GM18951 (cell line): ENCODE measurements around the gene LGR4.

Experiments used
- POLR2A ChIP-seq: IDR thresholded peaks from 4 replicates; pipeline ENCODE4 v1.6.1; 2011; ENCODE audit warnings: mild to moderate bottlenecking; ENCODE audit not compliant: insufficient read length, insufficient read depth; ENCODE audit errors: extremely low read depth
- in situ Hi-C: fragments of 300-500 bp; cut with MboI; formaldehyde crosslinking; loops from one replicate; pipeline ENCODE4 v1.12.0; 2022; ENCODE audit warnings: low sequenced_read_pairs, mixed read lengths, inconsistent platforms; ENCODE audit not compliant: unreplicated experiment

LGR4 gene

DNA sequence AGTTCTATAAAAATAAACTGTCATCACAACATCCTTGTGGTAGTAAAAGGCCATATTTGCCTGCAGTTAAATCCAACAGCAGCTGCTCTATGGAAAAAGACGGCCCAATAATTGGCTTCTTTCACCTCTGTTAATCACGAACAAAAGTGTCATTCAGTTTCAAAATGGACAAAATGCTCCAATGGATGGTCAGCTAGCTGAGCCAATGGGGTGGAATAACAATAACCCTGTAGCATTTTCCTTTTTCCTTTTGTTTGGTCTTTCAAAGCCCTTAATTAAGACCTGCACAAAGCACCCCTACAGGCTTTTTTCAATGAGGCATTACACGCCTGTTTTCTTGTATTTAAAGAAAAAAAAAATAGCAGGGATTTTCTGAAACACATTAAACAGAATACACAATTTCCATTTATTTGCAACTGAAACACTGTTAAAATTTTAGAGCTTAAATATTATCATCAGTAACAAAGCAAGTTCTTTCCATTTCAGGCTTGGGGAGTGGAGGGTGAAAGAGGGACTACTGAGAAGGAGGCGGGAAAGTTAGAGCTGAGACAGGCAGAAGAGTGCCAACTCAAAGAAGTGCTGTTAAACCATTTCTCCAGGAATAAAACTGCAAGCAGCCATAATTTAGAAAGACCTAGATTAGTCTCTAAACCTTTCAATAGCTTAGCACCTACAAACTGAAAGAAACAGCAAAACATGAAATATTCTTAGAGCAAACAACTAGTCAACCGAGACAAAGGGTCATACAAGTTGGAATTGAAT, 28.7 kb downstream of the LGR4 start:
- no peak for TF ChIP-seq POLR2A

DNA sequence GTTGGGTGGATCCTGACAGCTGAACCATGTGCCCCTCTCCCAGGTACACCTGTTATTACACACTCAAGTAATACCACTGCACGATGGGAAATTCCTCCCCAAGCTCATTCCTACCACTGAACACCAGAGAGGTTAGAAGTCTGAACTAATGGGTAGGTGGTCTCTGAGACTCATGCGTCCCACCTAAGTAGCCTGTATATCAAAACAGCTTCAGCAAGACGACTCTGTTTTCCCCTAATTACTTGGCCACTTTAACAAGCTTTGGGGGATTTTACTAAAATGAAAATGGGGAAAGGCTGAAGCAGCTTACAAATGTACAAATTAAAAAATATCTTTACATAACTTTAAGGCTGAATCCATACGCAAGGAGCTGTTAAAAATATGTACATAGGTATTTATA, 29.4 kb downstream of the LGR4 start:
- no peak for TF ChIP-seq POLR2A
- in situ Hi-C loops, result no loop called here

More for the DNA sequence above, 28.7 kb downstream of the LGR4 start:
- in situ Hi-C loops, result no loop called here

DNA sequence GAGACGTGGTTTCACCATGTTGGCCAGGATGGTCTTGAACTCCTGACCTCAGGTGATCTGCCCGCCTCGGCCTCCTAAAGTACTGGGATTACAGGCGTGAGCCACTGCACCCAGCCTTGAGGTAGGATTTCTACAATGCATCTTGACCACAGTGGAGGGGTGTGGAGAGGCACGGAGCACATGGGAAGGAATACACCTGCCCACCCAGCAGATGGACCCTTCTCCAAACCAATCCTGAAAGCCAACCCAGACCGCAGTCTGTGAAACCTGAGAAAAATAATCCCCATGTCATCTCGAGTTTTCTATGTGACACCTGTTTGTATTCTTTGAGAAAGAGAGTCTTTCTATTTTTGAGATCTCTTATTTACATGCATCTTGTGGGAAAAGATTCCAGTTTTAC, 32.5 kb downstream of the LGR4 start:
- TF ChIP-seq POLR2A, result no peak

DNA sequence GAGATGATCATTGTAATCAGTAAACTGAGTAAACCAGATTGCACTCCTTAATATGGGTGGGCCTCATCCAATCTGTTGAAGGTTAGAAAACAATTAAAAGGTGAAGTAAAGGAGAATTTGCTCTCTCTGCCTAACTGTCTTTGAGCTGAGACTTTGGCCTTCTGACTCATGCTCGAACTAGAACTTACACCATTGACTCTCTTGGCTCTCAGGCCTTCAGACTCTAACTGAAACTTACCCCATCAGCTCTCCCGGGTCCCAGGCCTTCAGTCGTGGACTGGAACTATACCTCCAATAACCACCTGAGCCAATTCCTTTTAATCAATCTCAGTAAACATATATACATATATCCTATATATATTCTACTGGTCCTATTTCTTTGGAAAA, 34.0 kb downstream of the LGR4 start:
- TF ChIP-seq POLR2A, result no peak
- in situ Hi-C loops, result no loop called here

More for the DNA sequence above, 32.5 kb downstream of the LGR4 start:
- in situ Hi-C loops, result no loop called here

GRCh38 chr11:27437829-27438594, 34.6 kb downstream of the LGR4 start:
- no peak for TF ChIP-seq POLR2A
- in situ Hi-C loops, result no loop called here

- in situ Hi-C loops, result no loop called here
- no peak for TF ChIP-seq POLR2A
These were observed 35.7 kb downstream of the LGR4 start for GRCh38 chr11:27436916-27437315.

DNA sequence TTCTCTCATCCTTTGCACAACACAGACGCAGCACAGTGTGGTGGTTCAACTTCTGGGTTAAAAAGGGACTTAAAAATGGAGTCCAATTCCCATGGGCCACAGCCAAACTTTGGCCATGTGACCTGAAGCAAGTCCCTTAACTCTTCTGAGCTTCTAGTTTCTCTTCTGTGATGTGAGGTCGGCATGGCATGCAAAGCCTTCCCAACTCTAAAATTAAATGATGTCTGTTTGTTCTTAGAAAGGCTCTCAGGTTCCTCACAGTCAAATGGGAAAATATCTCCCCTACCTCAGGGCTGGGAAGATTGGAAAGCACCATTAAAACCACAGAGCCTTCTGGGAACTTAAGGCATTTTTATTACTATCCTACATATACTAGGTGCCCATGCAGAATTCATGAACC, 38.8 kb downstream of the LGR4 start:
- in situ Hi-C loops, result no loop called here
- TF ChIP-seq POLR2A, result no peak

DNA sequence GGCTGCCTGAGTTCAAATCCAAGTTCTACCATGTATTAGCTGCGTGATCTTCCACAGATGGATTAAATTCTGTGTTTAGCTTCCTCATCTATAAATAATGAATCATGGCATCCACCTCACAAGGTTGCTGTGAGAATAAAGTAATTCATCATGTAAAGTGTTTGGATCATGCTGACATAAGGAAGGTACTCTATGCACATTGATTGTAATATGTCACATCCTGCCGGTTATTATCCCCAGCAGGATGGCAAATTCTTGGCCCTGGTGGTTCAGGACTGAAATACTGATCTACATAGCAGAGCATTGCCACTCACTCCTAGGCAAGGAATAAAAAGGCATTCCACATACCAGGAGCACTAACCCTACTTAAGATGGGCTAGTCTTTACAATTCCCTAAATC, 40.8 kb downstream of the LGR4 start:
- in situ Hi-C loops, result no loop called here
- TF ChIP-seq POLR2A, result no peak

DNA sequence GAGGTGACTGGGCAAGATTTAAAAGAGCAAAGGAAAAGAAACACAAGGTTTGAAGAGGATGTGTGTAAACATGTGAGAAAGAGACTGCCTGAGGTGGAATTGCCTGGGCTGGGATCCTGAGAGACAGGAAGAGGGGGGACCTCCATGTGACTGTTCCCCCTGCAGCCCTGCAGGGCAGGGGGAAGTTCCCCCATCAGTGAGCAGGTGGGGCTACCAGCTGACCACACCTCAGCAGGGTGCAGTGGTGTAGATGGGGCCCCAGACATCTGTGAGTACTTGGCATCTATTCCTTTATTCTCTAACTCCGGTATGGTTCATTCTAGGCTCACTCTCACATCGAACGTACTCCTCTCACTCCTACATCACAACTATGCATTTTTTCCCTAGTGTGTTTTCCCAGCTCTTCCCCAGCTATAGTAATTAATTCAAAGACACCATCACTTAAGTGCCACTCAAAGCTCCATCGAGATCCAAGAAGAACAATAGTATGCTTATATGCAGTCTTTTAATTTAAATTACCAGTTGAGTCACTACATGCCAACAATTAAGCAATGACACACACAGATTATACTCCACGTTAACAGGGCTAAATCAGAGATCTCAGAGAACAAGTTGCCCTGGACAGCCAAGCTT, 42.7 kb downstream of the LGR4 start:
- in situ Hi-C loops, result no loop called here
- TF ChIP-seq POLR2A, result no peak

GRCh38 chr11:27427183-27427980, 45.2 kb downstream of the LGR4 start:
- in situ Hi-C loops, result no loop called here
- TF ChIP-seq POLR2A, result no peak

GRCh38 chr11:27425814-27426213, 46.8 kb downstream of the LGR4 start:
- in situ Hi-C loops, result no loop called here
- no peak for TF ChIP-seq POLR2A

DNA sequence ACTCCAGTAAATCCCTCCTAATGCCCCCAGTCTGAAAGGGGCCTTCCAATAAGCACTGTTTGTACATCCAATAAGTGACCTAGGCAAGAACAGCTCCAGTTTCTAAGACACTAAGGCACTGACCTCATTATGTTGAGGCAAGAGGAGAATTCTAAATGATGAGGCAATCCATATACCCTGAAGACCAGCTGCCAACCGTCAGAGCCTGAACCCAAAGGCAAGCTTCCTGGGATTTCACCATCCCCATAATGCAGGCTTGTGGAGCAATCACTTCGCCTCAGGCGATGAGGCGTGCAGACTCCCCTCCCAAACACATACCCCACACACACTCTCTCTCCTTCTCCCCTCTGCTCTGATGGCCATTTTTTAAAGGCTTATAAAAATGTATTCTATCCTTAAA, 49.5 kb downstream of the LGR4 start:
- in situ Hi-C loops, result no loop called here
- no peak for TF ChIP-seq POLR2A

- in situ Hi-C loops, result no loop called here
- TF ChIP-seq POLR2A, result no peak
These were observed 50.6 kb downstream of the LGR4 start for GRCh38 chr11:27421819-27422494.
